Parathyroid adenoma (tissue), 2 donors: ENCODE results near the gene GPATCH3.

ENCODE experiments used
- H2AFZ ChIP-seq: fragments of 300-600 bp; sonication (generic); one replicate; pipeline ENCODE4 v1.7.0; 2017; ENCODE audit warnings: antibody characterized with exemption, mild to moderate bottlenecking
- H3K27ac ChIP-seq: fragments of 300-600 bp; sonication (generic); one replicate; pipeline ENCODE4 v1.7.0; 2017
- H3K27me3 ChIP-seq: fragments of 300-600 bp; sonication (generic); one replicate; pipeline ENCODE4 v1.7.0; 2017; ENCODE audit warnings: low read length; ENCODE audit not compliant: control insufficient read depth, insufficient read depth
- H3K36me3 ChIP-seq: fragments of 300-600 bp; sonication (generic); one replicate; pipeline ENCODE4 v1.7.0; 2017; ENCODE audit warnings: low read length; ENCODE audit not compliant: control insufficient read depth, insufficient read depth
- H3K4me1 ChIP-seq: fragments of 300-600 bp; sonication (generic); one replicate; pipeline ENCODE4 v1.7.0; 2017; ENCODE audit warnings: control low read depth
- H3K4me2 ChIP-seq: fragments of 300-600 bp; sonication (generic); one replicate; pipeline ENCODE4 v1.7.0; 2017; ENCODE audit warnings: low read length
- H3K4me3 ChIP-seq: fragments of 300-600 bp; sonication (generic); one replicate; pipeline ENCODE4 v1.7.0; 2017; ENCODE audit warnings: low read depth, low read length
- H3K79me2 ChIP-seq: fragments of 300-600 bp; sonication (generic); one replicate; pipeline ENCODE4 v1.7.0; 2017; ENCODE audit warnings: control low read depth
- H3K9ac ChIP-seq: fragments of 300-600 bp; sonication (generic); one replicate; pipeline ENCODE4 v1.7.0; 2017; ENCODE audit warnings: mild to moderate bottlenecking
- H3K9me3 ChIP-seq: fragments of 300-600 bp; sonication (generic); one replicate; pipeline ENCODE4 v1.7.0; 2017; ENCODE audit warnings: low read length; ENCODE audit not compliant: control insufficient read depth
- TF ChIP-seq, protein P1 (sequence below): fragments of 300-600 bp; sonication (generic); IDR thresholded peaks from one replicate; pipeline ENCODE4 v1.7.0; 2017; ENCODE audit warnings: antibody characterized with exemption, mild to moderate bottlenecking
- donor health status: primary hyperparathyroidism.

The GPATCH3 gene

DNA sequence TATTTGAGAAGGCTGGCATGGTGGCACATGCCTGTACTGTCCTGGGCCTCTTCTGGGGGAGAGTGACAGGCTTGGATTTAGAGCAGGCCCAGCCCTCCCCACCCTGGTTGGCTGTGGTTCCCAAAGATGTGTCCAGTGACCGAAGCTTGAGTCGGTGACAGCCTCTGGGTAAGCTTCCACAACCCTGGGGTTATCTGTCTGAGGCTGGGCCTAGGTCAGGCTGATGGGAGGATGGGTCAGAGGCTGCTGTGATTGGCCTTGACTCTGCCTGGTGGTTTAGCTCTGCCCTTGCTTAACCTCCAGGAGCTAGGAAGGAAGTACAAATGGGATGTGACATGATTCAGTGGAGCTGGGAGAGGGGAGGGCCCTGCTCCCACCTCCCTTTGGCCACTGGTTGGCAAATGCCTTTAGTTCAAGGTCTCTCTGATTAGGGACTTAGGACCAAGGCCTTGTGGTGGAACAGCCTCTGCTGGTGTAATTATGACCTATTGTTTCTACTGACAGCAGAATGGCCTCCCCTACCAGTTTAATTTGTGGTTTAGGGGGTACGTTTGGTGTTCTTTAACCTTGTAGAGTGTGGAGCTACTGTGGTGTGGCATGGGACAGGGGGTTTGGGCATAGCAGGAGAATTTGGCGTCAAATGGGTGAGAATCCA lies 37.9 kb upstream of the GPATCH3 start:
- Histone ChIP-seq H3K4me2 (no peak overlapping the region), H3K4me1 (no peaks in the 10 kb centered on the region), H3K79me2 (peaks cover 2% of the 10 kb centered on the region), H3K9me3 (no peaks in the 10 kb centered on the region), H3K27ac (no peak overlapping the region), H2AFZ (no peak overlapping the region), H3K36me3 (no peaks in the 10 kb centered on the region), H3K27me3 (no peaks in the 10 kb centered on the region), H3K4me3 (no peak overlapping the region), H3K9ac (no peak overlapping the region)
- TF ChIP-seq, protein P1, sequence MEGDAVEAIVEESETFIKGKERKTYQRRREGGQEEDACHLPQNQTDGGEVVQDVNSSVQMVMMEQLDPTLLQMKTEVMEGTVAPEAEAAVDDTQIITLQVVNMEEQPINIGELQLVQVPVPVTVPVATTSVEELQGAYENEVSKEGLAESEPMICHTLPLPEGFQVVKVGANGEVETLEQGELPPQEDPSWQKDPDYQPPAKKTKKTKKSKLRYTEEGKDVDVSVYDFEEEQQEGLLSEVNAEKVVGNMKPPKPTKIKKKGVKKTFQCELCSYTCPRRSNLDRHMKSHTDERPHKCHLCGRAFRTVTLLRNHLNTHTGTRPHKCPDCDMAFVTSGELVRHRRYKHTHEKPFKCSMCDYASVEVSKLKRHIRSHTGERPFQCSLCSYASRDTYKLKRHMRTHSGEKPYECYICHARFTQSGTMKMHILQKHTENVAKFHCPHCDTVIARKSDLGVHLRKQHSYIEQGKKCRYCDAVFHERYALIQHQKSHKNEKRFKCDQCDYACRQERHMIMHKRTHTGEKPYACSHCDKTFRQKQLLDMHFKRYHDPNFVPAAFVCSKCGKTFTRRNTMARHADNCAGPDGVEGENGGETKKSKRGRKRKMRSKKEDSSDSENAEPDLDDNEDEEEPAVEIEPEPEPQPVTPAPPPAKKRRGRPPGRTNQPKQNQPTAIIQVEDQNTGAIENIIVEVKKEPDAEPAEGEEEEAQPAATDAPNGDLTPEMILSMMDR, result no peak

- H3K9ac ChIP-seq, result no peak overlapping the region
- H3K79me2 ChIP-seq, result peaks cover 2% of the 10 kb centered on the region
- H3K4me2 ChIP-seq, result no peak overlapping the region
- H3K36me3 ChIP-seq, result no peaks in the 10 kb centered on the region
- H2AFZ ChIP-seq, result no peak overlapping the region
- H3K27ac ChIP-seq, result no peak overlapping the region
- H3K9me3 ChIP-seq, result no peaks in the 10 kb centered on the region
- TF ChIP-seq, protein P1, result no peak
- no peaks in the 10 kb centered on the region for H3K27me3 ChIP-seq
- no peaks in the 10 kb centered on the region for H3K4me1 ChIP-seq
- no peak overlapping the region for H3K4me3 ChIP-seq
Observed at GRCh38 chr1:26936823-26937222, 36.6 kb upstream of the GPATCH3 start.

- Histone ChIP-seq H3K9me3 (no peaks in the 10 kb centered on the region), H3K4me2 (no peak overlapping the region), H3K4me1 (no peaks in the 10 kb centered on the region), H3K27ac (no peak overlapping the region), H3K36me3 (no peaks in the 10 kb centered on the region), H3K9ac (no peak overlapping the region), H3K79me2 (peaks cover 2% of the 10 kb centered on the region), H2AFZ (no peak overlapping the region), H3K27me3 (no peaks in the 10 kb centered on the region), H3K4me3 (no peak overlapping the region)
- TF ChIP-seq, protein P1, result no peak
Observed at GRCh38 chr1:26932531-26932930, 32.3 kb upstream of the GPATCH3 start.

DNA sequence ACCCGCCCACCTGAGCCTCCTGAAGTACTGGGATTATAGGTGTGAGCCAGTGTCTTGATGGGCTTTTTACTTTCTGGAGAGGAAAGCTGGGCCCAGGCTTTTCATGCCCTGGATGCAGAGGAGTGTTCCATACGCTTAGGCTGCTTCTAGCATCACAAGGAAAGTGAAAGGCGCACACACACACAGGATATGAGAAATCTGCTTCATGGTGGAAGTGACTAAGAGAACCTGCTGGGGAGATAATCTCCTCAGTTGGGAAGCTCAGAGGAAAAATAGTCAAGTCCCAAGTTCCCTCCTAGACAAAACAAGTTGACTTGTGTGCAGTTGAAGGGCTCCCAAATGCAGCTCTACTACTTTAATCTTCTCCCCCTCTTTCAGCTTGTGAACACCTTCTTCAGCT lies 23.4 kb upstream of the GPATCH3 start:
- no peaks in the 10 kb centered on the region for H3K27me3 ChIP-seq
- no peaks in the 10 kb centered on the region for H3K36me3 ChIP-seq
- H3K9me3 ChIP-seq, result no peaks in the 10 kb centered on the region
- H3K4me2 ChIP-seq, result no peak overlapping the region
- H3K4me1 ChIP-seq, result no peaks in the 10 kb centered on the region
- H3K9ac ChIP-seq, result no peak overlapping the region
- no peak overlapping the region for H3K4me3 ChIP-seq
- no peak overlapping the region for H2AFZ ChIP-seq
- no peak overlapping the region for H3K27ac ChIP-seq
- peaks cover 12% of the 10 kb centered on the region for H3K79me2 ChIP-seq
- TF ChIP-seq, protein P1, result no peak

DNA sequence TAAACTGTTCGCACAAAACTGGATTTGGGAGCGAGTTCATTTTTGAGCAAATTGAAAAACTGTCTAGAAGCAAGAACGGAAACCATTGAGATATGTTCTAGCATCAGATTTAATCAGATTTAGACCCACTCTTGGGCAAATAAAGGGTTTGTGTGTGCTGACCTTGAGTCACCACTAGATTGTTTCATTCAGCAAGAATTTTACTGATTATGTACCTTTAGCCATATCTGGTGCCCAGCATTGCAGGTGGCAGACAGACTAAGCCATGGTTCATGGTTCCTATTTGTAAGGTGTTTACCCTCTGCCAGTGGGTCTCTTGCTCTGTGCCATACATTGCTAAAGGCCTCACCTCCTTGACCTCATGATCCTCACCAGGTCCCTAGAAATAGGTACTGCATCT lies 22.6 kb upstream of the GPATCH3 start:
- H3K4me2 ChIP-seq, result peak overlapping the region; percentile 89
- H3K4me3 ChIP-seq, result peak overlapping the region; percentile 89
- H3K79me2 ChIP-seq, result peaks cover 12% of the 10 kb centered on the region
- no peaks in the 10 kb centered on the region for H3K36me3 ChIP-seq
- H3K4me1 ChIP-seq, result no peaks in the 10 kb centered on the region
- no peak overlapping the region for H3K27ac ChIP-seq
- no peak overlapping the region for H2AFZ ChIP-seq
- H3K9me3 ChIP-seq, result no peaks in the 10 kb centered on the region
- TF ChIP-seq, protein P1, result no peak
- H3K27me3 ChIP-seq, result no peaks in the 10 kb centered on the region
- no peak overlapping the region for H3K9ac ChIP-seq
